HepG2 (cell line): ENCODE results near the gene RBM23. TPM values are rescaled to one million over a fixed set of nuclear protein-coding genes. Genes with fewer than 3 reads are reported as not detected.

Experiments used
- BORCS8-MEF2B ChIP-seq: sonication (generic); formaldehyde crosslinking; IDR thresholded peaks from 2 replicates; pipeline ENCODE4 v1.8.0; 2022; ENCODE audit warnings: mild to moderate bottlenecking, missing genetic modification reagents
- ERF ChIP-seq: IDR thresholded peaks from 2 replicates; pipeline ENCODE4 v1.6.1; 2018; ENCODE audit warnings: missing biosample characterization, missing genetic modification reagents
- FOXP4 ChIP-seq: sonication (generic); formaldehyde crosslinking; IDR thresholded peaks from 2 replicates; pipeline ENCODE4 v1.4.0; 2020; ENCODE audit warnings: missing genetic modification reagents
- KIAA2018 ChIP-seq: sonication (generic); formaldehyde crosslinking; IDR thresholded peaks from 2 replicates; pipeline ENCODE4 v1.5.0; 2020; ENCODE audit warnings: mild to moderate bottlenecking, missing genetic modification reagents, borderline replicate concordance
- PHF5A ChIP-seq: IDR thresholded peaks from one replicate; pipeline ENCODE4 v1.6.1; 2018; ENCODE audit warnings: low read depth, missing genetic modification reagents; ENCODE audit not compliant: unreplicated experiment
- RCOR2 ChIP-seq: IDR thresholded peaks from 2 replicates; pipeline ENCODE4 v1.6.1; 2016; ENCODE audit warnings: missing biosample characterization, missing genetic modification reagents
- RFXAP ChIP-seq: sonication (generic); formaldehyde crosslinking; IDR thresholded peaks from 2 replicates; pipeline ENCODE4 v1.4.0; 2020; ENCODE audit warnings: missing genetic modification reagents, borderline replicate concordance
- STAG1 ChIP-seq: sonication (generic); formaldehyde crosslinking; IDR thresholded peaks from 2 replicates; pipeline ENCODE4 v1.4.0; 2020; ENCODE audit warnings: missing genetic modification reagents
- TFE3 ChIP-seq: IDR thresholded peaks from 2 replicates; pipeline ENCODE4 v1.6.1; 2016
- THAP11 ChIP-seq: IDR thresholded peaks from 2 replicates; pipeline ENCODE4 v1.6.1; 2016; ENCODE audit warnings: missing biosample characterization, missing genetic modification reagents
- ZFP36L1 ChIP-seq: sonication (generic); formaldehyde crosslinking; IDR thresholded peaks from 2 replicates; pipeline ENCODE4 v1.8.0; 2022; ENCODE audit warnings: mild to moderate bottlenecking, missing genetic modification reagents, moderate library complexity
- ZKSCAN5 ChIP-seq: sonication (generic); formaldehyde crosslinking; IDR thresholded peaks from 2 replicates; pipeline ENCODE4 v1.5.1; 2020; ENCODE audit warnings: mild to moderate bottlenecking, missing genetic modification reagents
- ZNF136 ChIP-seq: sonication (generic); formaldehyde crosslinking; IDR thresholded peaks from 2 replicates; pipeline ENCODE4 v1.8.1; 2022; ENCODE audit warnings: low read depth, mild to moderate bottlenecking, moderate library complexity, missing genetic modification reagents
- ZNF292 ChIP-seq: sonication (generic); formaldehyde crosslinking; IDR thresholded peaks from 2 replicates; pipeline ENCODE4 v1.8.1; 2022; ENCODE audit warnings: mild to moderate bottlenecking, low read depth, missing genetic modification reagents, borderline replicate concordance
- ZNF414 ChIP-seq: sonication (generic); formaldehyde crosslinking; IDR thresholded peaks from 2 replicates; pipeline ENCODE4 v1.5.0; 2020; ENCODE audit warnings: missing genetic modification reagents
- ZNF567 ChIP-seq: sonication (generic); formaldehyde crosslinking; IDR thresholded peaks from 2 replicates; pipeline ENCODE4 v1.8.1; 2023; ENCODE audit warnings: mild to moderate bottlenecking, missing genetic modification reagents, borderline replicate concordance
- polyA plus RNA-seq, 8 experiments: library from polyadenylated mRNA; depleted of rRNA in 3 of 8; stranded (reverse) in 7 of 8; unstranded in 1 of 8; fragments of >200 nt; fragmentation: Illumina TruSeq in 4 of 8; extraction: Trizol in 4 of 8; gene quantifications; 2 replicates each; pipeline versions ENCODE4 v1.2.1 to v1.2.3, GENCODE V29; 2011 to 2016; ENCODE audit warnings: low read depth in 4 of 8, missing spikeins in 1 of 8, mixed read lengths in 1 of 8; ENCODE audit not compliant: insufficient read depth in 1 of 8
- total RNA-seq, 5 experiments: library from RNA; depleted of rRNA; stranded (reverse); fragments of >200 nt; fragmentation: Illumina TruSeq; extraction: Trizol; gene quantifications; 2 replicates each; pipeline ENCODE4 v1.2.3, GENCODE V29; 2016; ENCODE audit warnings: low read depth in 1 of 5

RBM23 gene
- total and polyA plus RNA-seq, 2 of the 13 experiments (the other 11 are each of a cell fraction or from before 2014, with no cell fraction given): 1.5 to 2.1 TPM

- peak; percentile 94 for TF ChIP-seq ZNF292 (CRISPR knock-in tag)
- TF ChIP-seq BORCS8-MEF2B (CRISPR knock-in tag): peak; percentile 66; the same call in 1 of the 2 replicates
- 0 out of 2 replicates have a peak, but pooled peaks have one; percentile 49 for TF ChIP-seq ZKSCAN5 (CRISPR knock-in tag)
- peak; percentile 68; the same call in 1 of the 2 replicates for TF ChIP-seq ZFP36L1 (CRISPR knock-in tag)
- peak; percentile 42 for TF ChIP-seq FOXP4 (CRISPR knock-in tag)
- TF ChIP-seq RCOR2 (CRISPR knock-in tag): peak; percentile 96
- peak; percentile 50; the same call in 1 of the 2 replicates for TF ChIP-seq TFE3 (CRISPR knock-in tag)
- peak; percentile 97 for TF ChIP-seq ZNF414 (CRISPR knock-in tag)
- peak; percentile 22 for TF ChIP-seq PHF5A
- peak; percentile 7; the same call in 1 of the 2 replicates for TF ChIP-seq STAG1
- TF ChIP-seq THAP11 (CRISPR knock-in tag): peak; percentile 44
- TF ChIP-seq ZNF567 (CRISPR knock-in tag): peak; percentile 43; the same call in 1 of the 2 replicates
- 0 out of 2 replicates have a peak, but pooled peaks have one; percentile 51 for TF ChIP-seq ZNF136
- peak; percentile 70 for TF ChIP-seq RFXAP
- TF ChIP-seq ERF (CRISPR knock-in tag): peak; percentile 13; the same call in 1 of the 2 replicates
- TF ChIP-seq KIAA2018: 0 out of 2 replicates have a peak, but pooled peaks have one; percentile 35
Observed at GRCh38 chr14:22965916-22966782, 47.2 kb upstream of the RBM23 start (continued).
